Tibial artery (tissue), 4 donors: ENCODE results near the gene MYMK.
A peak's percentile ranks its signal among the peaks of the same experiment; 100 is the strongest.

Experiments used
- DNase-seq, 2 donors: peaks; one replicate each; pipeline ENCODE4 v3.0.0-alpha.2; 2019
- H3K27ac ChIP-seq, 2 donors: fragments of 200-600 bp; sonication (generic) in 1 of 2; 1 replicate in 1 of 2; 2 replicates in 1 of 2; pipeline ENCODE4 v1.5.1; 2018 to 2019; ENCODE audit warnings: mild to moderate bottlenecking in 1 of 2
- H3K27me3 ChIP-seq, 2 donors: fragments of 200-600 bp; sonication (generic) in 1 of 2; one replicate each; pipeline versions ENCODE4 v1.5.1 to v1.6.0; 2016 to 2019
- H3K36me3 ChIP-seq, 3 donors: fragments of 200-600 bp; sonication (generic) in 2 of 3; one replicate each; pipeline ENCODE4 v1.5.1; 2016 to 2019; ENCODE audit warnings: mild to moderate bottlenecking in 2 of 3
- H3K4me1 ChIP-seq, 4 donors: fragments of 200-600 bp; sonication (generic) in 2 of 4; 1 replicate in 3 of 4; 2 replicates in 1 of 4; pipeline ENCODE4 v1.5.1; 2016 to 2019
- H3K4me3 ChIP-seq, 2 donors: fragments of 200-600 bp; sonication (generic) in 1 of 2; 1 replicate in 1 of 2; 2 replicates in 1 of 2; pipeline ENCODE4 v1.5.1; 2018 to 2019; ENCODE audit warnings: mild to moderate bottlenecking in 2 of 2
- H3K9me3 ChIP-seq, 3 donors: fragments of 200-600 bp; sonication (generic) in 1 of 3; one replicate each; pipeline ENCODE4 v1.5.1; 2016 to 2019
- intact Hi-C: fragments of 100-400 bp; cut with DNase I; formaldehyde crosslinking; loops from one replicate; pipeline ENCODE4 v1.15.0; 2023; ENCODE audit warnings: low total_unique reads
- TF ChIP-seq, protein P1 (sequence below), 2 experiments: fragments of 200-600 bp in 1 of 2; fragments of 450-650 bp in 1 of 2; IDR thresholded peaks; one replicate each; pipeline ENCODE4 v1.5.1; 2017 to 2019; ENCODE audit warnings: antibody characterized with exemption in 2 of 2, mild to moderate bottlenecking in 1 of 2, moderate library complexity in 1 of 2

MYMK gene

DNA sequence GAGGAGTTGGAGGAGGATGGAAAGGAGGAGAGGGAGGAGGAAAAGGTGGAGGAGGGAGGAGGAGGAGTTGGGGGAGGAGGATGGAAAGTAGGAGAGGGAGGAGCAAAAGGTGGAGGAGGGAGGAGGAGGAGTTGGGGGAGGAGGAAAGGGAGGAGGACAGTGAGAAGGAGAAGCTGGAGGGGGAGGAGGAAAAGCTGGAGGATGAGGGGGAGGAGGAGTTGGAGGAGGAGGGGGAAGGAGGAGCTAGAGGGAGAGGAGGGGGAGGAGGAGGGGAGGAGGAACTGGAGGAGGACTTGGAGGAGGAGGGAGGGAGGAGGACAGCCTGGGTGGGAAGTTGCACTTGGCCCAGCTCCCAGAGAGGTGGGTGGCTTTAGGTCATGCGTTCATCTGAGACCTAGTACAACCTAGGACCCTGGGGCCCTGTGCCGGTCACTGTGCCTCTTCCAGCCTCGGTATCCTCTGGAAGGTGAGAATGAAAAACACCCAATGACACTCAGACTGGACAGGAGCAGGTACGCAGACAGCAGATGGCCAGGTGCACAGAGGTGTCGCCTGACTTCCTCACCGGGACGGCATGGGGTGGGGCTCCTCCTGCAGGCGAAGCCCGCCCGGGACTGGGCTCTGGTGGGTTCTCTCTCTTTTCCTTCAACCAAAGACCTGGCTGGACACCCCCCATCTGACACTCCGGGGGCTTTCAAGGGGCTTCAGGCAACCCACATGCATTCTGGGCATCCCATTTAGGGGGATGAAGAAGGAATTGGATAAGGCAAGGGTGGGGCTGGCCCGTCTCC lies 33.7 kb downstream of the MYMK start:
- intact Hi-C loops: loop anchor here (2.0 kb wide), 1 partner anchor 300 kb away; no protein-coding TSS in a partner anchor
- H3K27me3 ChIP-seq: peaks cover 0 to 15% of the 10 kb centered on the region in 2 donors
- DNase-seq: no peak
- no peaks in the 10 kb centered on the region for H3K36me3 ChIP-seq
- peak overlapping the region in 1 of 2 donors; percentile 65 for H3K27ac ChIP-seq
- peaks cover 7 to 28% (median 19%) of the 10 kb centered on the region in 4 donors for H3K4me1 ChIP-seq
- no peak overlapping the region for H3K4me3 ChIP-seq
- TF ChIP-seq, protein P1, sequence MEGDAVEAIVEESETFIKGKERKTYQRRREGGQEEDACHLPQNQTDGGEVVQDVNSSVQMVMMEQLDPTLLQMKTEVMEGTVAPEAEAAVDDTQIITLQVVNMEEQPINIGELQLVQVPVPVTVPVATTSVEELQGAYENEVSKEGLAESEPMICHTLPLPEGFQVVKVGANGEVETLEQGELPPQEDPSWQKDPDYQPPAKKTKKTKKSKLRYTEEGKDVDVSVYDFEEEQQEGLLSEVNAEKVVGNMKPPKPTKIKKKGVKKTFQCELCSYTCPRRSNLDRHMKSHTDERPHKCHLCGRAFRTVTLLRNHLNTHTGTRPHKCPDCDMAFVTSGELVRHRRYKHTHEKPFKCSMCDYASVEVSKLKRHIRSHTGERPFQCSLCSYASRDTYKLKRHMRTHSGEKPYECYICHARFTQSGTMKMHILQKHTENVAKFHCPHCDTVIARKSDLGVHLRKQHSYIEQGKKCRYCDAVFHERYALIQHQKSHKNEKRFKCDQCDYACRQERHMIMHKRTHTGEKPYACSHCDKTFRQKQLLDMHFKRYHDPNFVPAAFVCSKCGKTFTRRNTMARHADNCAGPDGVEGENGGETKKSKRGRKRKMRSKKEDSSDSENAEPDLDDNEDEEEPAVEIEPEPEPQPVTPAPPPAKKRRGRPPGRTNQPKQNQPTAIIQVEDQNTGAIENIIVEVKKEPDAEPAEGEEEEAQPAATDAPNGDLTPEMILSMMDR (IDR thresholded peaks at IDR 0.05): no peak
- no peaks in the 10 kb centered on the region for H3K9me3 ChIP-seq

DNA sequence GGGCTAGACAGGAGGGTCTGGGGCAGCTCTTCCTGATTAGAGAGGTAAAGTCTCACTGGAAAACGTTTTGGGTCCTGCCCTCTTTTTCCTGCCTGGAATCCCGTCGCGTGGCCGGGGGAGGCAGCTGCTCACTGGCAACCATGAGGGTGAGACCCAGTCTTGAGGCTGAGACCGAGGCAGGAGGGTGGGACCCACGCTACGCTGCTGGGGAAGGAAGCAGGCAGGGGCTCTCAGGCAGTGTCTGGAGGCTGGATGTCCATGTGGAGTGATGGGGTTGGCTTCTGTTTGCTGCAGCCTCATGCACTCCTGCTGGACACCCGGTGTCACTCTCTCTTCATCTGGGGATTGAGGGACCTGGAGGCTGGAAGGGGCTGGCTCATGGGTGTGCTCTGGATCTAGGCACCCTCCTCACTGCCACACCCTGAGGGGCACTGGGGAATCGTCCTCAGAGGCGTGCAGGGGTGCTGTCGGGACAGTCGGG lies 34.5 kb downstream of the MYMK start:
- no peak for DNase-seq
- Histone ChIP-seq H3K36me3 (no peaks in the 10 kb centered on the region), H3K4me3 (no peak overlapping the region), H3K4me1 (peaks cover 7 to 35% (median 19%) of the 10 kb centered on the region in 4 donors), H3K9me3 (no peaks in the 10 kb centered on the region), H3K27me3 (peaks cover 0 to 23% of the 10 kb centered on the region in 2 donors), H3K27ac (no peak overlapping the region)
- TF ChIP-seq, protein P1 (IDR thresholded peaks at IDR 0.05): no peak
- intact Hi-C loops: loop anchor here (2.0 kb wide), 1 partner anchor 299 kb away; no protein-coding TSS in a partner anchor

DNA sequence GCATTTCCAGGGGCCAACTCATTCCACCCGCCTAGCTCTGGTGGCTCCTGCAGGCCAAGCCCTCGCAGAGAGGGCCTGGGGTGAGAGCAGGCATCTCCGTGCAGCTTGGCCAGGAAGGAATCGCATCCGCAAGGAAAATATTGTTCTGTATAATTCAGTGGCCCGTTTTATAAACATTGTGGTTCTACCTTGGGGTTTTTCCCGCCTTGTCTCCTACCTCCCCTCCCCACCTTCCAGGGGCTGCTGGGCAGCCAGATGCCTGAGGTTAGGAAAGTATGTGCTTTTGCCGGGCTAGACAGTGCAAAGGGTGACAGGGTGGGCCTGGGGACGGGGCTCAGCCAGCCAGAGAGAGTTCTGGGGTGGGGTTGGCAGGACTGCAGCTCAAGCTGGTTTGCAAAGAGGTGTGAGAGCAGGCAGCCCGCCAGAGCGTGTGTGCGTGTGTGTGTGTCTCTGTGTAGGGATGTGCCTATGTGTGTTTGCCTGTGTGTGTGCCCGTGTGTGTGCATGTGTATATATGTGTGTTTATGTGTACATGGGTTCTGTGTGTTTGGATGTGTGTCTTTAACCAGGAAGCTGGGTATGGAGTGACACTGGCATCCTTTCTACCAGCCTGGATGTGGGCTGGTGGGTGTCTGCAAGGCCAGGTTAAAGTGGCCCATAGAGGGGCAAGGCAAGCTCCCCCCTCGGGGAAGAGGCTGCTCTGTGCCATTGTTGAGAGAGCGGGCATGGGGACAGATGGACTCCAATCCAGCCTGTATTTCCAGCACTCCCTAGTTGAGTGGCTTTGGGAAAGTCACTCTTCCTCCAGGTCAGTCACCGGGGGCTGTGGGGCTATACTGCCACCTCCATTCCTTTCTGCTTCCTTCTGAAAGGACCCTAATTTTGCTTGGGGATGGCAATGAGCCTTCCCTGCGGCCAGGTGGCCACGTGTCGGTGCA lies 35.2 kb downstream of the MYMK start:
- peaks cover 0 to 30% of the 10 kb centered on the region in 2 donors for H3K27me3 ChIP-seq
- no peak for DNase-seq
- TF ChIP-seq, protein P1 (IDR thresholded peaks at IDR 0.05): no peak
- intact Hi-C loops: loop anchor here (2.0 to 10.0 kb wide), 3 partner anchors 155 to 307 kb away; partner anchors contain the start of gene SURF6
- no peak overlapping the region for H3K27ac ChIP-seq
- H3K4me3 ChIP-seq: no peak overlapping the region
- no peaks in the 10 kb centered on the region for H3K9me3 ChIP-seq
- peaks cover 7 to 36% (median 19%) of the 10 kb centered on the region in 4 donors for H3K4me1 ChIP-seq
- H3K36me3 ChIP-seq: no peaks in the 10 kb centered on the region

DNA sequence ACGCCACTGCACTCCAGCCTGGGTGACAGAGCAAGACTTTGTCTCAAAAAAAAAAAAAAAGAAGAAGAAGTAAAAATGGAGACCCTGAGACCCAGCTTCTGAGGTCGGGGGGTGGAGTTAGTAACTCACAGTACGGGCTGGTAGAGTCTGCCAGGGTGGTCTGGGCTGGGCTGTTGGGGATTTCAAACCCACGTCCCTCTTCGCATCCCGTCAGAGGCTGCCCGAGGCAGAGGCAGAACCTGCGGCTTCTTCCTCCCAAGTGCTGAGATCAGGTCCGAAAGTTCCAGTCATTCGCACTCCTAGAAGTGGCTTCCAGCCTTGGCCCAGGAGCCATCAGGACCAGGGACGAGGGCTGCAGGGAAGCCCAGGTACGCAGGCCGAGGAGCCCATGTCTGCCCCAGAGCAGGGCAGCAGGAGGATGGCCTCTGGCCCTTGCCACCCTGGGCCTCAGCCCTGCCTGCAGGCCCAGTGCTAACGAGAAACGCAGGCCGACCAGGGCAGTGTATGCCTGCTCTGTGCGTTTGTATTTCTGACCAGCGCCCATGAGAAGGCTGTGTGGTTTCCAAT lies 36.0 kb downstream of the MYMK start:
- H3K4me1 ChIP-seq: peaks cover 7 to 36% (median 19%) of the 10 kb centered on the region in 4 donors
- no peak overlapping the region for H3K4me3 ChIP-seq
- H3K27ac ChIP-seq: no peak overlapping the region
- no peaks in the 10 kb centered on the region for H3K9me3 ChIP-seq
- intact Hi-C loops: loop anchor here (5.0 to 10.0 kb wide), 2 partner anchors 154 to 306 kb away; partner anchors contain the start of gene SURF6
- no peaks in the 10 kb centered on the region for H3K36me3 ChIP-seq
- no peak for DNase-seq
- H3K27me3 ChIP-seq: peaks cover 0 to 34% of the 10 kb centered on the region in 2 donors
- TF ChIP-seq, protein P1 (IDR thresholded peaks at IDR 0.05): no peak

DNA sequence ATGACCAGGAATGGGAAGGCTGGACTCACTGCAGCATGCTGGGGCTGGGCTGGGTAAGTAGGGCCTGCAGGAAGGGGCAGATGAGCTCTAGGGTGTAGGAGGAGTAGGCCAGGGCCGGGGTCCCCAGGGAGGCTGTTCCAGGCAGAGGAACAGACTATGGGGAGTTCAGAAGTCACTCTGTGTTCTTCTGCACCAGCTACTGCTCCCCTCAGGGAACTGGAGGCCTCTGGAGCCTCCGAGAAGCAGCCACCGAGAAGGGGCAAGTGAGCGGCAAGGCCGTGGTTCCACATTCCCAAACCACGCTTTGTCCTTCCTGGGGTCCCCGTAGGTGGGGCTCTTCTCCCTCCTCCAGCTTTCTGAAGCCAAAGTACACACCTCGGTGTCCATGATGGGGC lies 37.4 kb downstream of the MYMK start:
- peaks cover 7 to 24% (median 11%) of the 10 kb centered on the region in 4 donors for H3K4me1 ChIP-seq
- TF ChIP-seq, protein P1 (IDR thresholded peaks at IDR 0.05): no peak
- H3K9me3 ChIP-seq: no peaks in the 10 kb centered on the region
- intact Hi-C loops: loop anchor here (5.0 to 10.0 kb wide), 2 partner anchors 153 to 305 kb away; partner anchors contain the start of gene SURF6
- peaks cover 0 to 34% of the 10 kb centered on the region in 2 donors for H3K27me3 ChIP-seq
- DNase-seq: no peak
- no peak overlapping the region for H3K4me3 ChIP-seq
- H3K36me3 ChIP-seq: no peaks in the 10 kb centered on the region
- no peak overlapping the region for H3K27ac ChIP-seq
